SK-N-SH treated with all-trans-retinoic acid at 6 μM for 48 hours (cell line): Measurements from ENCODE around the gene SMIM20.

Source experiments
- CSRNP3 ChIP-seq: fragments of 250-450 bp; sonication (Bioruptor Pico); IDR thresholded peaks from 2 replicates; pipeline ENCODE4 v1.5.1; 2021; ENCODE audit warnings: mild to moderate bottlenecking, moderate library complexity
- ESRRG ChIP-seq: fragments of 250-450 bp; sonication (Bioruptor Pico); IDR thresholded peaks from 2 replicates; pipeline ENCODE4 v1.6.1; 2021; ENCODE audit warnings: mild to moderate bottlenecking
- GLIS3 ChIP-seq: fragments of 250-450 bp; sonication (Bioruptor Pico); IDR thresholded peaks from 2 replicates; pipeline ENCODE4 v1.5.0; 2020; ENCODE audit warnings: mild to moderate bottlenecking, moderate library complexity
- PATZ1 ChIP-seq: fragments of 250-450 bp; sonication (Bioruptor Pico); IDR thresholded peaks from 2 replicates; pipeline ENCODE4 v1.8.0; 2020; ENCODE audit warnings: mild to moderate bottlenecking, moderate library complexity, borderline replicate concordance
- TOX ChIP-seq: fragments of 250-450 bp; sonication (Bioruptor Pico); IDR thresholded peaks from 2 replicates; pipeline ENCODE4 v1.8.0; 2021; ENCODE audit warnings: mild to moderate bottlenecking, moderate library complexity, borderline replicate concordance

GRCh38 chr4:25977397-25978170 lies 63.6 kb downstream of the SMIM20 start:
- TF ChIP-seq ESRRG (CRISPR knock-in tag): no peak
- TF ChIP-seq PATZ1 (CRISPR knock-in tag): no peak
- no peak for TF ChIP-seq GLIS3
- TF ChIP-seq CSRNP3 (CRISPR knock-in tag): no peak
- TF ChIP-seq TOX (CRISPR knock-in tag): no peak
